ENCODE results near the gene DYNC1LI2.

DNA sequence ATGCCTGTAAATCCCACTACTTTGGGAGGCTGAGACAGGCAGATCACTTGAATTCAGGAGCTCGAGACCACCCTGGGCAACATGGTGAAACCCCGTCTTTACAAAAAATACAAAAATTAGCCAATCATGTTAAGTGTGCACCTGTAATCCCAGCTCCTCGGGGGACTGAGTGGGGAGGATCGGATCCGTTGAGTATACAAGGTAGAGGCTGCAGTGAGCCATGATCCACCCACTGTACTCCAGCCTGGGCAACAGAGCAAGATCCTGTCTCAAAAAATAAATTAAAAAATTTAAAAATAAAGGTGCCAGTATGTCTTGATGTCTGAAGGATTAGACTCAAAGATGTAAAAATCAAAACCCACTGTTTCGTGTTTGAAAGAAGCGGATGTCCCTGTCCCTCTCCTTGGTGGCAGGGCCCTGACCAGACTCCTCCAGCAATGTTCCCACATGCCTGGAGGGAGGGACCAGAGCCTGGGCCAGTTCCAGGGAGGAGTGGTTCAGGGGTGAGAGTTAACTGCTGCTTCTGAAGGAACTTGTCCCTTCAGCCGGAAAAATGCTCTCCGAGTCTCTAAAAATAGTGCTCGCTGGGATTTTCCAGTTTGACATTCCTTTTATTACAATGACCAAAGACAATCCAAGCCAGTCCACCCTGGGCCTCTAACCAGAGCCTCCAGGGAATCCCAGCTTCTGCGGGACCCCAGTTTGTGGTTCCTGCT, 45.5 kb downstream of the DYNC1LI2 start:
- TF ChIP-seq, protein P1, sequence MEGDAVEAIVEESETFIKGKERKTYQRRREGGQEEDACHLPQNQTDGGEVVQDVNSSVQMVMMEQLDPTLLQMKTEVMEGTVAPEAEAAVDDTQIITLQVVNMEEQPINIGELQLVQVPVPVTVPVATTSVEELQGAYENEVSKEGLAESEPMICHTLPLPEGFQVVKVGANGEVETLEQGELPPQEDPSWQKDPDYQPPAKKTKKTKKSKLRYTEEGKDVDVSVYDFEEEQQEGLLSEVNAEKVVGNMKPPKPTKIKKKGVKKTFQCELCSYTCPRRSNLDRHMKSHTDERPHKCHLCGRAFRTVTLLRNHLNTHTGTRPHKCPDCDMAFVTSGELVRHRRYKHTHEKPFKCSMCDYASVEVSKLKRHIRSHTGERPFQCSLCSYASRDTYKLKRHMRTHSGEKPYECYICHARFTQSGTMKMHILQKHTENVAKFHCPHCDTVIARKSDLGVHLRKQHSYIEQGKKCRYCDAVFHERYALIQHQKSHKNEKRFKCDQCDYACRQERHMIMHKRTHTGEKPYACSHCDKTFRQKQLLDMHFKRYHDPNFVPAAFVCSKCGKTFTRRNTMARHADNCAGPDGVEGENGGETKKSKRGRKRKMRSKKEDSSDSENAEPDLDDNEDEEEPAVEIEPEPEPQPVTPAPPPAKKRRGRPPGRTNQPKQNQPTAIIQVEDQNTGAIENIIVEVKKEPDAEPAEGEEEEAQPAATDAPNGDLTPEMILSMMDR (IDR thresholded peaks at IDR 0.05), result no peak
- TF ChIP-seq POLR2A (IDR thresholded peaks at IDR 0.05), result no peak
